IPS-18c (cell line): ENCODE results near the gene GAREM2.
A peak's percentile ranks its signal among the peaks of the same experiment; 100 is the strongest.
"Not testable (repeated sequence)": the region's sequence is repeated elsewhere in the genome, so short reads cannot be mapped to it uniquely, and the experiment has no call there.

ENCODE experiments used
- H3K4me3 ChIP-seq: 2 replicates; pipeline ENCODE4 v1.7.0; 2013; ENCODE audit warnings: low read depth, mild to moderate bottlenecking, low read length, moderate library complexity; ENCODE audit not compliant: insufficient read depth
- H3K9me3 ChIP-seq: one replicate; pipeline ENCODE4 v1.6.1; 2013; ENCODE audit warnings: mild to moderate bottlenecking, low read length, moderate library complexity; ENCODE audit not compliant: control insufficient read depth, insufficient read depth

GAREM2 gene

DNA sequence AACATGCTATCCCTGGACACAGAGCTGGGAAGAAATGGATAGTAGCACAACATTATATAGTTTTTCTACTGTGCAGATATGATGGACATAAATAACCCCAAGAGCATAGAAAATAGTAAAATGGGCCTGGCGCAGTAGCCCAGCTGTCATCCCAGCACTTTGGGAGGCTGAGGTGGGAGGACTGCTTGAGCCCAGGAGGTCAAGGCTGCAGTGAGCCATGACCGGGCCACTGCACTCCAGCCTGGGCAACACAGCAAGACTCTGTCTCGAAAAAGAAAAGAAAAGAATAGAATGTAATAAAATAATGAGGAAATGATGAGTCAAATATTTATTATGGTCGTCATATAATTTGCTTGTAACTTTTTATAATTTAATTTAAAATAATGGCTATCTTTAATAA, 7.5 kb upstream of the GAREM2 start:
- H3K4me3 ChIP-seq: no peak overlapping the region

DNA sequence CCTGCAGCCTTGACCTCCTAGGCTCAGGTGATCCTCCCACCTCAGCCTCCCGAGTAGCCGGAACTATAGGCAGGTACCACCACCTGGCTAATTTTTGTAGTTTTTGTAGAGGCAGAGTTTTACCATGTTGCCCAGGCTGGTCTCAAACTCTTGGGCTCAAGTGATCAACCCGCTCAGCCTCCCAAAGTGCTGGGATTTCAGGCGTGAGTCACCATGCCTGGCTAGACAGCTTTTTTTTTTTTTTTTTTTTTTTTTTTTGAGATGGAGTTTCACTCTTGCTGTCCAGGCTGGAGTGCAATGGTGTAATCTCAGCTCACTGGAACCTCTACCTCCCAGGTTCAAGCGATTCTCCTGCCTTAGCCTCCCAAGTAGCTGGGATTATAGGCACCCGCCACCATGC, 6.3 kb upstream of the GAREM2 start:
- H3K4me3 ChIP-seq, H3K9me3 ChIP-seq: not testable (repeated sequence)

More for the DNA sequence above, 7.5 kb upstream of the GAREM2 start:
- no peaks in the 10 kb centered on the region for H3K9me3 ChIP-seq

DNA sequence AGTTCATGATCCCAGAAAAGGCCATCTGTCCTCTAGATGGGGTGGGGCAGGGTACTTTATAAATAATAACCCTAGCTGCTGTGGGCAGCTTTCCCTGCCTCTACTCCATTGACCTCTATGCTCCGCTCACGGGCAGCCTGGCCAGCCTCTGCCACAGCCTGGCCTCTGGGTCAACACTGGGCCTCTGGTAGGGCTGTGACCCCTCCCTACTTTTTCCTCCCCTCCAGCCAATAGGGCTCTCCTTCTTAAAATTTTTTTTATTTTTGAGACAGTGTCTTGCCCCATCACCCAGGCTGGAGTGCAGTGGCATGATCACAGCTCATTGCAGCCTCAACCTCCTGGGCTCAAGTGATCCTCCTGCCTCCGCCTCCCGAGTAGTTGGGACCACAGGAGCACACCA, 4.1 kb upstream of the GAREM2 start:
- H3K4me3 ChIP-seq: no peak overlapping the region
- no peaks in the 10 kb centered on the region for H3K9me3 ChIP-seq

DNA sequence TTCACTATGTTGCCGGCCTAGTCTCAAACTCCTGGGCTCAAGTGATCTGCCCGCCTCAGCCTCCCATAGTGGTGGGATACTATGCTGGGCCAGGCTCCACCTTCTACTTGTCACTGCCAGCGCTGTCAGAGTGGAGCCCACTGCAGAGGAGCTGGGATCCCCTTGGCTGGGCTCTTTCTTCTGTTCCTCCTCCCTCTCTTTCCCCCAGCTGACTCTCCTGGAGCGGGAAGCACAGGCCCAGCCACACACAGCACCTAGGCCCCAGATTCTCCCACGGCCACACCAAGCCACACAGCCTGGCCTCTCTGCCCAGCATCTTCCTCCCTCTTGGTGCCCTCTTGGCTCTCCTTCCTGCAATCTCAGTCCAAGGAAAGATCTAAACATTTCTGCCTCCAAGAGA, 3.7 kb upstream of the GAREM2 start:
- H3K4me3 ChIP-seq: no peak overlapping the region
- no peaks in the 10 kb centered on the region for H3K9me3 ChIP-seq

DNA sequence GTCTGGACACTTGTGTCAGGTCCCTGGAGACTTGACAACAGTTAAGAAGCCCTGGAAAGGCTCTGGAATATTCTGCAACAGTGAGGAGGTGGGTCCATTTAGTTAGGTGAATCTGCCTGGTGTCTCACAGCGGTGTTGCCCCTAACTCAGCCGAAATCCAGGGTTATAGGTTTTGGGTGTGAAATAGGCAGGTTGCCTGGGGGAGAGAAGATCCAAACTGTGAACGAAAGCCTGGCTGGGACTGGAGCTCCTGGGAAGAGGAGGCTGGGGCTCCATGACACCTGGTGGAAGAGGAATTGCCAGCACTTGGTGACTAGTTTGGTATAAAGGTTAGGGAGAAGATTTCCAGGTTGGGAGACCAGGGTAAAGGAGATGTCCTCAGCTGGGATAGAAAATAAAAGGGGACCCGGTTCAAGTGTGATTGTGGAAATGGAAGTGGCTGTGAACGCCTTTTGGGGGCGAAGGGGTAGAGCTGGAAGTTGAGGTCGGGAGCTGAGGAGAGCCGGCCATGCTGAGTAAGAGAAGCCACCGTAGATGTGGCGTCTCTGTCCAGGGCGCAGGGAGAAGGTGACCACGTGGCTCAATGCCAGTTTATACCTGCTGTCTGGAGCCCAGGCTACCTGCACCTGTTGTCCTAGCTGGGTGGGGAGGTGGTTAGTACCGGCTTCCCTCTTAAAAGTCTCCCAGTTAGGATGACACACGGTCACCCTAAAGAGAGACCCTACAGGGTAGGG, 3.0 kb upstream of the GAREM2 start:
- H3K4me3 ChIP-seq: no peak overlapping the region
- no peaks in the 10 kb centered on the region for H3K9me3 ChIP-seq

DNA sequence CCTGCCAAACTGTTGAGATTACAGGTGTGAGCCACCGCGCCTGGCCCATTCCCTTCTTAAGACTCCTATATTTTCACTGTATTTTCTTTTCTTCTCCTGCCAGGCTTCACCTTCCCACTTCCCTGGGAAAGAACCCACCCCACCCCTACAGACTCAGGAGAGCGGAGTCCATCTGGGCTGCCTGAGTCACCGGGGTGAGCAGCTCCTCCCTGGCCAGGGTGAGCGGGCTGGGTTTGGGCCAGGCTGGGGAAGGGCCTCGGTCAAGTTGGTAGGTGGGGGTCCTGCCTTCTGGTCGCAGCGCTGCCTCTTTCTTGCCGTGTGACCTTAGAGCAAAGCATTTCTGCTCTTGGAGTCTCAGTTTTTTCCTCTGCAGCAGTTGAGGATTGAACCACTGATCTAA, 2.1 kb upstream of the GAREM2 start:
- H3K4me3 ChIP-seq: no peak overlapping the region

DNA sequence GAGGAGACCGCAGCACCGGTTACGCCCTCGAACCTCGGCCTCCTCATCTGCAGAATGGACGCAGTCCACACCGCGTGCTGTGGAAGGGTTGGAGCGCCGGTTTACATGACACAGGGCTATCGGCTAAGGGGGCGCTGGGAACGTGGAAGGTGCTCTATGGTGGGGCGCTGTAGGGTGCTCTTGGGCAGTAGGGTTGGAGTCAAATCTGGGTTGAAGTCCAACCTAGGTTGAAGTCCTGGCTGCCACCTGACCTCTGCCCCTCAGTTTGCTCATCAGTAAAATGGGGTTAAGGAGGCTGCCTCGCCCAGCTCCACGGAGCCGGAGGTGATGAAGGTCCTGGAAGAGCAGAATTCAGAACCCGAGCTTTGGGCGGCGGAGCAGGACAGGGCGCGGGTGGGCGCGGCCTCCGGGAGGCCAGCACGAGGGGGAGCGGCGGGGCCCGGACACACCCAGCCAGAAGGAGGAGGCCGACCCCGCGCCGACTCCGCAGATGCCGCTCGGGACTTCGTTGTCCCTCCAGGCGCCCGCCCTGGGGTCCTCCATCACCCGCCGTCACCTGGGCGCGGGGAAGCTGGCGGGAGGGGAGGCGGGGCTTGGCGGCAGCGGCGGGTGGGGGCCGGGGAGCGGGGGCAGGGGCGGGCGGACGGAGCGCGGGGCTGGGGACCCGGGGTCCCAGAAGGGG, 558 bp upstream of the GAREM2 start:
- H3K4me3 ChIP-seq: peak overlapping the region; percentile 57; the same call in 1 of the 2 replicates
- H3K9me3 ChIP-seq: peaks cover 2% of the 10 kb centered on the region

More for the DNA sequence above, 2.1 kb upstream of the GAREM2 start:
- H3K9me3 ChIP-seq: no peaks in the 10 kb centered on the region

DNA sequence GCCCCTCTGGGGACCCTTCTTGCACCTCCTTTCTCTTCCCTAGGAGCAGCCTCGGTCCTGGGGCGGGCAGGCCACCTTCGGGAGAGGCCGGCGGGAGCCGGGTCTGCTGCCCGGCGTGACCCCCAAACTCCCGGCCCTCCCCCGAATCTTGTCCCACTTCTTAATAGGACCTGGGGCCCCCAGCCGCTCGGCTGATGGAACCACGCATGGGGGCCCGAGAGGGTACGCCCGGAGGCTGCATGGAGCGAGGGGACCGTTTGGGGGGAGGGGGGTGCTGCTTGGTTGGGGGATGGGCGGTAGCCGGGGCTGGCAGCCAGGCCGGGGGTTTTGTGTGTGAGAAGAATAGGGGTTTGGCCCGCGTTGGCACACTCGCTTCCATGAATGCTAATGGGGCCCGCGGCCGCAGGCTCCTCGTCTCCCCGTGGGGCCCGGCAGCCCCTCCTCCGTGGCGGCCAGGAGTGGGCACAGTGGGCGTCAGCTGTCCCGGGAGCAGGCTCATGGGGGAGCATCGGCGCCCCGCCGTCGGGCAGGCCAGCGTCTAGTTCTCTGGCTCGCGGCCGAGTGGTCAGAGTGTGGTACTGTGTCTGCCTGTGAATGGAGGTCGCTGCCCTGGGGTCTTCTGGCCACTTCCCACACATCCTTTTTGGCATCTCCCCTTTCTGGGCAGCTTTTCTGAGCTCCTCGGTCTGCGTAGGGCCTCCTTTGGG, 1.0 kb downstream of the GAREM2 start:
- peaks cover 2% of the 10 kb centered on the region for H3K9me3 ChIP-seq
- H3K4me3 ChIP-seq: peak overlapping the region; percentile 74

DNA sequence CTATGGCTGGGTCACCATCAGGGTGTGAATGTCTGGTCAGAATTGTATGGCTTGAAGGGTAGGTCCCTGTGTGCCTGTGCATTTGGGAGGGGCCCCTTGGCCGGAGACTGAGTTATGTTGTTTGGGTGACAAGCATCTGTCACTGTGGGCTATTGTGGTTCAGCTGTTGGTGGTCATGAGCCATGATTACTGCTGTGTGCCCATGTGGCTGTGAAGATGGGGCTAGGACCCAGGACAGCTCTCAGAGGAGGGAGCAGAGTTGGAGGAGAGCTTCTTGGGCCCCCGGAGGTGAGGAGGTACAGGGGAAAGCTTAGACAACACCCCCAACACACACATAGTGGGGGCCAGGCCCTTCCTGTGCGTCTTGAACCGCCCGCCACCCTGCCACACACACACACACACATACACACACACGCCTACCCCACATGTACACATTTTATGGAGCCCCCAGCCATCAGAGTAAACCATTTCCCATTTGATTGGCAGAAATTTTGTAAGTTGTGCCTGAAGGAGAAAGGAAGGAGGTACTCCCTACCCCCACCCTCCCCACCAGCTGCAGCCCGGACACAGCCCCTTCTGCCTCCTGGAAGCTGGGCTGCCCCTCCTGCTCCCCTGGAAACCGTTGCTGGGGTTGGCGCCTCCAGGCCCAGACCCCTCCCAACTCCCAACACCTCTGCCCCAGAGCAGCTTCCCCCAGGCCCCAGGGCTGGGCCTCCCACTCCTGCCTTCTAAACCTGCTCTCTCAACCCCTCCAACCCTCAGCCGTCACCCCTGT, 2.0 kb downstream of the GAREM2 start:
- Histone ChIP-seq H3K9me3 (peaks cover 2% of the 10 kb centered on the region), H3K4me3 (0 out of 2 replicates have a peak overlapping the region, but pooled peaks have one; percentile 74)

DNA sequence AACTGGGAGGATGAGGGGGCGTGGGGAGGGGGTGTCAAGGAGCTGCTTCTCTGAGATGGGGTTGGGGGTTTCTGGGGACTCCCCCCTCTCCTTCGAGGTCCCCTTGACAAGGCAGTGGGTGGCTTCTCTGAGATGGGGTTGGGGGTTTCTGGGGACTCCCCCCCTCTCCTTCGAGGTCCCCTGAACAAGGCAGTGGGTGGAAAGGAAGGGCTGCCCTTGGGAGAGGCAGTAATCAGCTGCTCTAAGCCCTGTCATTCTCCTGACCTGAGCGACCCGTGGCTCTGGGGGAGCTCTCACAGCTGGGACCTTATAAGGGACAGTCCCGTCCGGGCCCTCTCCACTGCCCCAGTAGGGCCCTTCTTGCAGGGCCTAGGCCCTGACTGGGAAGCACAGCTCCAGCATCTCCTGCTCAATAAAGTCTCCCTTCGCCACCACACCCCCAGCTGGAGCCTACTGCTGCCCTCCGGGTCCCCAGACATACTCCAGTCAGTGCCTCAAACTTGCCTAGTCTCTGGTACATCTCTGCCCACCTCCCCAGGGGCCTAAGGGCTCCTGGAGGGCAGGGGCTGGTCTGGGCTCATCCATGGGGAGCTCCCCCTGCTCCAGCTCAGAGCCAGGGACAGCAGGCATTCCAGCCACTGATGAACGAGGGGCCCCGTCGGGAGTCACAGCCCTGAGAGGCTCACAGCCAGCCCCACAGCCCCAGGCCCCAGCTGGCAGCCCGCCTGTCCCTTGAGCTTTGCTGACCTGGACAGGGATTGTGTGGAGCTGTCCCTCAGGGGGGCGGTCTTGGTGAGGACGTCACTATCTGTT, 2.8 kb downstream of the GAREM2 start:
- no peak overlapping the region for H3K4me3 ChIP-seq
- H3K9me3 ChIP-seq: peaks cover 2% of the 10 kb centered on the region

DNA sequence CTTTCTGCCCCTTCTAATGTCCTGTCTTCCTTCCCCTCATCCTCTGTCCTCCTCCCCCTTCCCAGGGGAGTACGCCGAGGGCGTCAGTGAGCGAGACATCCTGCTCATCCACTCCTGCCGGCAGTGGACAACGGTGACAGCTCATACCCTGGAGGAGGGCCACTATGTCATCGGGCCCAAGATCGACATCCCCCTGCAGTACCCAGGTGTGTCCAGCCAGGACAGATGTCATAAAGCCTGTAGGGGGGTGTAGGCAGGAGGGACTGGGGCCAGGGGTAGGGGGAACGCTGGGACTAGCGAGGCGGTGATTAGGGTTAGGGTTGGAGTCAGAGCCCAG, 3.4 kb downstream of the GAREM2 start:
- peaks cover 2% of the 10 kb centered on the region for H3K9me3 ChIP-seq
- no peak overlapping the region for H3K4me3 ChIP-seq

DNA sequence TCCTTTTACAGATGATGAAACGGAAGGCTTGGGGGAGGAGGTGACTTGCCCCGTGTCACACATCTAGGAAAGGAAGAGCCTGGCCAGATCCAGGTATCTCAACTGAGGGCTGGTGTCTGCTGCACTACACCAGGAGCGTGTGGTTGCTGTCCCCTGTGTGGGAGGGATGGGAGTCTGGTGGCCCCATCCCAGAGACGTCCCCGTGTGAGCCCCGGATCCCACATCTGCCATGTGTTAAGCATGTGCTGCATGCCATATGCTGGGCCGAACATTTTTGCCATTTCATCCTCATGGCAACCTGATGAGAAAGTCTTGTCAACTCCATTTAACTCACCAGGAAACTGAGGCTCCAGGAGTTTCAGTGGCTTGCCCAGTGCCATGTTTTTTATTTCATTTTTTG, 4.2 kb downstream of the GAREM2 start:
- H3K4me3 ChIP-seq: no peak overlapping the region

DNA sequence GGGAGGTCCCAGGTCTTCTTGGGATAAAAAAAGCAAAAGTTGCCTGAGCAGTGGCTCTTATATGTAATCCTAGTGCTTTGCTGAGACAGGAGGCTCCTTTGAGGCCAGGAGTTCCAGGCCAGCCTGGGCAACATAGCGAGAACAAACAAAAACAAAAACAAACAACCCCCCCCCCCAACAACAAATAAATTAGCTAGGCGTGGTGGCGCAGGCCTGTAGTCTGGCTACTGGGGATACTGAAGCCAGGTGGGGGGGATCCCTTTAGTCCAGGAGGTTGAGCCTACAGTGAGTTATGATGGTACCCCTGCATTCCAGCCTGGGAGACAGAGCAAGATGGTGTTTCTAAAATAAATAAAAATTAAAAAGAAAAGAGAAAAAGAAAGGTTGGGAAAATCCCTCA, 5.4 kb downstream of the GAREM2 start:
- H3K9me3 ChIP-seq: peaks cover 2% of the 10 kb centered on the region
- peak overlapping the region; percentile 59; the same call in 1 of the 2 replicates for H3K4me3 ChIP-seq

More for the DNA sequence above, 4.2 kb downstream of the GAREM2 start:
- H3K9me3 ChIP-seq: peaks cover 2% of the 10 kb centered on the region

DNA sequence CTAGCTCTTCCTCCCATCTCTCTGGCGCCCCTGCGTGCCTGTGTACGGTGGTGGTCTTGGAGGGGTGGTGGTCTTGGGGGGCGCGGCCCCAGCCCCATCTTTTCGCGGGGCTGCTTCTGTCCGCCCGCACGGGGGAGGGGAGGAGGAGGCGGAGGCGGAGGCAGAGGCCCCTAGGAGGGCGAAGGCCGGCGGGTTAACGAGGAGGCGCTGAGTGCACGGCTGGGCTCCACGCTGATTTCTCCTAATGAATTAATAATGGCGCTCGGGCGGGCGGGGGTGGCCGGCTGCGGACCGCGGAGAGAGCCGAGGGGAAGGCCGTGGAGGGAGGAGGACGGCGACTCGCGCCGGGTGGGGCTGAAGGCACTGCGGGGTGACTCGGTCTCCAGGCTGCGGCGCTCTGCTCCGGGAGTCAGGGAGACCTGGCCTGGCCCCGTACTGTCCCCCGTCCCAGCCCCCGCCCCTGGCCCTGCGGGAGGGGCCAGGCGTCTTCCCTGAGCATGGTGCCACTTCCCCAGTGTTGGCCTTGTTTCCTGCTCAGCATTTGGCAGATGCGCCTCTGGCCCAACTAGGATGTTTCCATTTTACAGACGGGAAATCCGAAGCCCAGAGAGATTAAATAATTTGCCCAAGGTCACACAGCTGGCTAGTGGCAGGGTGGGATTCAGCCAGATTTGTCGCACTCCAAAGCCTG, 6.0 kb downstream of the GAREM2 start:
- H3K9me3 ChIP-seq: peaks cover 2% of the 10 kb centered on the region
- peak overlapping the region; percentile 59; the same call in 1 of the 2 replicates for H3K4me3 ChIP-seq

DNA sequence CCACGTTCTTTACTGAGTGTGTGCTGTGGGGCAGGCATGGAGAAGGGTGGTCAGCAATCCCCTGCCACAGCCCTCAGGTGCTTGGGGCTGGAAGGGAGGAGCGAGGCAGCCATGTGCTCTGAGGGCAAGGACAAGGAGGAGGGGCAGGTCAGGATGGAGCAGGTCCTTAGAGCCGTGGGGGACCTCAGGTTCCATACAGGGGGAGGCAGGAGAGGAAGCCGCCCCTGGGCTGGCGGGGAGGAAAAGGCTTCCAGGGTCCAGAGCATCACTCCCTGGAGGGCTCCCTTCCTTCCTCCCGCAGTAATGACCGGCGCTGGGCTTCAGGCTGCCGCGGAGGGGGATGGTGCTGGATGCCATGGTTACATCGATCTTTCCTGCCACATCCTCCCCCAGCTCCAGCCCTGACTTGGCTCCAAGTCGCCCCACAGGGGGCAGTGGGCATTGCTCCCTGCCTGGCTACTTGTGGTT, 6.6 kb downstream of the GAREM2 start:
- Histone ChIP-seq H3K4me3 (peak overlapping the region; percentile 59; the same call in 1 of the 2 replicates), H3K9me3 (peaks cover 2% of the 10 kb centered on the region)

DNA sequence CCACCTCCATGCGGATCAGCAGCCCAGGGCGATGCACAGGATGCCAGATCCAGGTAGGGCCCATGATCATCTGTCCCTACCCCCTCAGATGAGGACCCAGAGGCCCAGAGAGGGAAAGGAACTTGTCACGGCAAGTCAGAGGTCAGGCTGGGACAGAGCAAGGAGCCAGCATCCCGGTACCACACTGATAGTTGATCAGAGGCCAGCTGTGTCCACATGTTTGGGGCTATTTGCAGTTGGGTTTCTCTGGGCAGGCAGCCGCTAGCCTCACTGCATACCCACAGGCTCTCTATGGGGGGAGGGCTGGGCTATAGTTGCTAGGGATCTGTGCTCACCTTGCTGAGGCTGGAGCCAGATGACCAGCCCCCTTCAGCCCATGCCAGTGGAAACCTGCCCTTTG, 9.6 kb downstream of the GAREM2 start:
- Histone ChIP-seq H3K9me3 (no peaks in the 10 kb centered on the region), H3K4me3 (no peak overlapping the region; the same call in 1 of the 2 replicates)
